Urinary bladder (tissue), 4 donors: ENCODE results near the gene EHF. TPM values are rescaled to one million over a fixed set of nuclear protein-coding genes. Genes with fewer than 3 reads are reported as not detected.
"Not testable (repeated sequence)": the region's sequence is repeated elsewhere in the genome, so short reads cannot be mapped to it uniquely, and the experiment has no call there.

Source experiments
- DNase-seq: peaks from one replicate; pipeline ENCODE4 v3.0.0-alpha.2; 2015; ENCODE audit errors: extremely low spot score
- H3K27ac ChIP-seq: one replicate; pipeline ENCODE4 v1.5.1; 2013; ENCODE audit warnings: low read depth, mild to moderate bottlenecking, moderate library complexity
- H3K36me3 ChIP-seq: one replicate; pipeline ENCODE4 v1.6.1; 2013; ENCODE audit warnings: mild to moderate bottlenecking, moderate library complexity; ENCODE audit not compliant: insufficient read depth
- H3K4me1 ChIP-seq: one replicate; pipeline ENCODE4 v1.6.1; 2013; ENCODE audit warnings: mild to moderate bottlenecking, moderate library complexity; ENCODE audit not compliant: insufficient read depth
- H3K4me3 ChIP-seq: one replicate; pipeline ENCODE4 v1.5.1; 2013; ENCODE audit warnings: low read depth, low read length
- WGBS: extraction: QIAGEN DNeasy Blood & Tissue Kit; methylation state at CpG from one replicate; pipeline ENCODE4 v1.1.7; 2013; 5-methylcytosine and 5-hydroxymethylcytosine counted together
- polyA plus RNA-seq: library from polyadenylated mRNA; stranded (reverse); fragments of 200-250 nt; gene quantifications from one replicate; pipeline ENCODE4 v1.2.3, GENCODE V29; 2013
- total RNA-seq: library from RNA; depleted of rRNA; stranded (reverse); fragments of >200 nt; gene quantifications from one replicate; pipeline ENCODE4 v1.2.3, GENCODE V29; 2014
- donor health status: healthy with polysubstance abuse.
- donor health status: healthy.

Gene EHF
- 79.8 TPM for total RNA-seq
- 10.5 TPM for polyA plus RNA-seq

GRCh38 chr11:34620820-34621792 lies at the start of gene EHF:
Gene EHF (plus strand): TSS chr11:34621093. CDS start chr11:34642631, 21,538 bp downstream.
- no peaks in the 10 kb centered on the region for H3K36me3 ChIP-seq
- peak within 1 kb of the TSS; percentile 38 for H3K27ac ChIP-seq
- H3K4me3 ChIP-seq: peak within 1 kb of the TSS; percentile 30
- no peaks in the 10 kb centered on the region for H3K4me1 ChIP-seq
- DNase-seq: no peak
- 54% methylated on average over 7 of the region's 7 CpGs for WGBS

- no peak overlapping the region for H3K27ac ChIP-seq
- no peak overlapping the region for H3K4me3 ChIP-seq
- DNase-seq: no peak
- H3K4me1 ChIP-seq: no peaks in the 10 kb centered on the region
- no peaks in the 10 kb centered on the region for H3K36me3 ChIP-seq
- 92% methylated on average over 7 of the region's 7 CpGs for WGBS
Measured at GRCh38 chr11:34573537-34573936, 47.4 kb upstream of the EHF start.

- no peaks in the 10 kb centered on the region for H3K36me3 ChIP-seq
- WGBS: 75% methylated on average over 4 of the region's 4 CpGs
- no peak overlapping the region for H3K4me3 ChIP-seq
- DNase-seq: no peak
- H3K4me1 ChIP-seq: no peaks in the 10 kb centered on the region
- no peak overlapping the region for H3K27ac ChIP-seq
Measured at GRCh38 chr11:34575261-34575660, 45.6 kb upstream of the EHF start.

GRCh38 chr11:34575671-34576070 lies 45.2 kb upstream of the EHF start:
- H3K4me1 ChIP-seq: no peaks in the 10 kb centered on the region
- DNase-seq: no peak
- WGBS: 87% methylated on average over 2 of the region's 2 CpGs

GRCh38 chr11:34576331-34576730 lies 44.6 kb upstream of the EHF start:
- Histone ChIP-seq H3K36me3 (no peaks in the 10 kb centered on the region), H3K4me3 (no peak overlapping the region), H3K27ac (no peak overlapping the region), H3K4me1 (no peaks in the 10 kb centered on the region)
- no peak for DNase-seq
- WGBS: 63% methylated on average over 3 of the region's 3 CpGs

More at GRCh38 chr11:34575671-34576070, 45.2 kb upstream of the EHF start:
- H3K27ac ChIP-seq: no peak overlapping the region
- no peak overlapping the region for H3K4me3 ChIP-seq
- no peaks in the 10 kb centered on the region for H3K36me3 ChIP-seq

GRCh38 chr11:34583818-34584217 lies 37.1 kb upstream of the EHF start:
- no peaks in the 10 kb centered on the region for H3K36me3 ChIP-seq
- no peak overlapping the region for H3K4me3 ChIP-seq
- DNase-seq: no peak
- no peak overlapping the region for H3K27ac ChIP-seq
- WGBS: 77% methylated on average over 4 of the region's 4 CpGs
- no peaks in the 10 kb centered on the region for H3K4me1 ChIP-seq

GRCh38 chr11:34585304-34585734 lies 35.6 kb upstream of the EHF start:
- no peak for DNase-seq
- Histone ChIP-seq H3K27ac (no peak overlapping the region), H3K4me1 (no peaks in the 10 kb centered on the region), H3K4me3 (no peak overlapping the region), H3K36me3 (no peaks in the 10 kb centered on the region)
- 76% methylated on average over 2 of the region's 2 CpGs for WGBS

- H3K4me1 ChIP-seq: no peaks in the 10 kb centered on the region
- H3K36me3 ChIP-seq: no peaks in the 10 kb centered on the region
- no peak overlapping the region for H3K4me3 ChIP-seq
- 12% methylated on average over 4 of the region's 4 CpGs for WGBS
- no peak overlapping the region for H3K27ac ChIP-seq
- peak; percentile 78 for DNase-seq
Measured at GRCh38 chr11:34585735-34586487, 35.0 kb upstream of the EHF start.

GRCh38 chr11:34586488-34587281 lies 34.2 kb upstream of the EHF start:
- WGBS: 56% methylated on average over 12 of the region's 12 CpGs
- Histone ChIP-seq H3K4me1 (no peaks in the 10 kb centered on the region), H3K4me3 (no peak overlapping the region), H3K36me3 (no peaks in the 10 kb centered on the region), H3K27ac (no peak overlapping the region)
- DNase-seq: no peak

GRCh38 chr11:34587282-34587677 lies 33.6 kb upstream of the EHF start:
- WGBS: 77% methylated on average over 5 of the region's 5 CpGs

GRCh38 chr11:34588023-34588422 lies 32.9 kb upstream of the EHF start:
- H3K4me1 ChIP-seq: no peaks in the 10 kb centered on the region
- WGBS: 56% methylated on average over 2 of the region's 2 CpGs
- no peaks in the 10 kb centered on the region for H3K36me3 ChIP-seq
- H3K4me3 ChIP-seq: no peak overlapping the region
- no peak overlapping the region for H3K27ac ChIP-seq
- no peak for DNase-seq

More at GRCh38 chr11:34587282-34587677, 33.6 kb upstream of the EHF start:
- no peaks in the 10 kb centered on the region for H3K4me1 ChIP-seq
- no peak for DNase-seq
- no peaks in the 10 kb centered on the region for H3K36me3 ChIP-seq
- H3K4me3 ChIP-seq: no peak overlapping the region
- no peak overlapping the region for H3K27ac ChIP-seq

GRCh38 chr11:34588701-34589100 lies 32.2 kb upstream of the EHF start:
- Histone ChIP-seq H3K36me3 (no peaks in the 10 kb centered on the region), H3K27ac (no peak overlapping the region), H3K4me1 (no peaks in the 10 kb centered on the region), H3K4me3 (no peak overlapping the region)
- WGBS: 74% methylated on average over 4 of the region's 4 CpGs
- no peak for DNase-seq

- not testable (repeated sequence) for DNase-seq, H3K4me1 ChIP-seq, H3K4me3 ChIP-seq, H3K27ac ChIP-seq, H3K36me3 ChIP-seq
- WGBS: 81% methylated on average over 7 of the region's 7 CpGs
Measured at GRCh38 chr11:34589177-34589576, 31.7 kb upstream of the EHF start.
